Endothelial cell (in vitro differentiated cells): ENCODE results near the gene GPR171. TPM values are rescaled to one million over a fixed set of nuclear protein-coding genes. Genes with fewer than 3 reads are reported as not detected.

Source experiments
- DNase-seq: peaks from one replicate; pipeline ENCODE4 v3.0.0; 2021; ENCODE audit warnings: low spot score
- H3K27ac Mint-ChIP-seq: one replicate; pipeline ENCODE4 v1.8.0; 2021; ENCODE audit warnings: mixed read lengths, inconsistent platforms; ENCODE audit not compliant: unreplicated experiment
- H3K27me3 Mint-ChIP-seq: one replicate; pipeline ENCODE4 v1.8.0; 2021; ENCODE audit warnings: mild to moderate bottlenecking, moderate library complexity, mixed read lengths, inconsistent platforms; ENCODE audit not compliant: unreplicated experiment
- H3K36me3 Mint-ChIP-seq: one replicate; pipeline ENCODE4 v1.8.0; 2021; ENCODE audit warnings: mild to moderate bottlenecking, low read depth, mixed read lengths, inconsistent platforms; ENCODE audit not compliant: unreplicated experiment
- H3K4me1 Mint-ChIP-seq: one replicate; pipeline ENCODE4 v1.8.0; 2021; ENCODE audit warnings: mild to moderate bottlenecking, mixed read lengths, inconsistent platforms; ENCODE audit not compliant: unreplicated experiment
- H3K4me3 Mint-ChIP-seq: one replicate; pipeline ENCODE4 v1.8.0; 2021; ENCODE audit warnings: mild to moderate bottlenecking, mixed read lengths, inconsistent platforms; ENCODE audit not compliant: unreplicated experiment
- H3K9me3 Mint-ChIP-seq: one replicate; pipeline ENCODE4 v1.8.0; 2021; ENCODE audit warnings: mixed read lengths, inconsistent platforms; ENCODE audit not compliant: unreplicated experiment
- total RNA-seq: library from RNA; stranded (reverse); fragmentation: NEBNext Ultra II Directional; extraction: Animal tissue kit (Norgen Biotek cat#: 25700); gene quantifications from one replicate; pipeline ENCODE4 v1.2.1, GENCODE V29; 2021; ENCODE audit not compliant: unreplicated experiment
- TF ChIP-seq, protein P1 (sequence below): fragments of 200-600 bp; sonication (generic); IDR thresholded peaks from one replicate; pipeline ENCODE4 v1.5.0; 2021; ENCODE audit warnings: antibody characterized with exemption; ENCODE audit not compliant: unreplicated experiment

Gene GPR171
- total RNA-seq, 1 donor from 2014 or later, result not detected

- H3K27me3 Mint-ChIP-seq, result no peaks in the 10 kb centered on the region
- TF ChIP-seq, protein P1, sequence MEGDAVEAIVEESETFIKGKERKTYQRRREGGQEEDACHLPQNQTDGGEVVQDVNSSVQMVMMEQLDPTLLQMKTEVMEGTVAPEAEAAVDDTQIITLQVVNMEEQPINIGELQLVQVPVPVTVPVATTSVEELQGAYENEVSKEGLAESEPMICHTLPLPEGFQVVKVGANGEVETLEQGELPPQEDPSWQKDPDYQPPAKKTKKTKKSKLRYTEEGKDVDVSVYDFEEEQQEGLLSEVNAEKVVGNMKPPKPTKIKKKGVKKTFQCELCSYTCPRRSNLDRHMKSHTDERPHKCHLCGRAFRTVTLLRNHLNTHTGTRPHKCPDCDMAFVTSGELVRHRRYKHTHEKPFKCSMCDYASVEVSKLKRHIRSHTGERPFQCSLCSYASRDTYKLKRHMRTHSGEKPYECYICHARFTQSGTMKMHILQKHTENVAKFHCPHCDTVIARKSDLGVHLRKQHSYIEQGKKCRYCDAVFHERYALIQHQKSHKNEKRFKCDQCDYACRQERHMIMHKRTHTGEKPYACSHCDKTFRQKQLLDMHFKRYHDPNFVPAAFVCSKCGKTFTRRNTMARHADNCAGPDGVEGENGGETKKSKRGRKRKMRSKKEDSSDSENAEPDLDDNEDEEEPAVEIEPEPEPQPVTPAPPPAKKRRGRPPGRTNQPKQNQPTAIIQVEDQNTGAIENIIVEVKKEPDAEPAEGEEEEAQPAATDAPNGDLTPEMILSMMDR, result no peak
- no peaks in the 10 kb centered on the region for H3K36me3 Mint-ChIP-seq
- H3K4me3 Mint-ChIP-seq, result no peak overlapping the region
- DNase-seq, result no peak
- no peaks in the 10 kb centered on the region for H3K9me3 Mint-ChIP-seq
- peaks cover 21% of the 10 kb centered on the region for H3K4me1 Mint-ChIP-seq
- no peak overlapping the region for H3K27ac Mint-ChIP-seq
Measured at GRCh38 chr3:151213881-151214280, 10.9 kb upstream of the GPR171 start.

DNA sequence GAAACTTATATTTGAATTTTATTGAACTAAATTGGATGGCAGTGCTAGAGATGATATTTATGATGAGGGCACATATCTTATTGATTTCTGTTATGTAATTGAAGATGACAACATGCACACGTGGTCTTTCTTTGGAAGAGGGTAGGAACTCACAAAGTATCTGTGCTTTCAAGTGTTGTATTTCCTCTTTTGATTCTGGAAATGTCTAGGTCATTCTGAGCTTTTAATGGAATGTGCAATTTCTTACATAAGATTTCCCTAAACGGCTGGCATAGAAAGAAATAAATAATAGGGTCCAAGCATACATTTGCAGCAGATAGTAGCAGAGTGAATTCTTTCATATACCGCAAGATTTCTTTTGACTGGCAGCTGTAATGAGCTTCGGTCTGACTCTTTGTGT, 10.1 kb upstream of the GPR171 start:
- no peaks in the 10 kb centered on the region for H3K36me3 Mint-ChIP-seq
- H3K9me3 Mint-ChIP-seq, result no peaks in the 10 kb centered on the region
- no peak overlapping the region for H3K27ac Mint-ChIP-seq
- peaks cover 21% of the 10 kb centered on the region for H3K4me1 Mint-ChIP-seq
- no peak overlapping the region for H3K4me3 Mint-ChIP-seq
- TF ChIP-seq, protein P1, result no peak
- no peaks in the 10 kb centered on the region for H3K27me3 Mint-ChIP-seq
- DNase-seq, result no peak

DNA sequence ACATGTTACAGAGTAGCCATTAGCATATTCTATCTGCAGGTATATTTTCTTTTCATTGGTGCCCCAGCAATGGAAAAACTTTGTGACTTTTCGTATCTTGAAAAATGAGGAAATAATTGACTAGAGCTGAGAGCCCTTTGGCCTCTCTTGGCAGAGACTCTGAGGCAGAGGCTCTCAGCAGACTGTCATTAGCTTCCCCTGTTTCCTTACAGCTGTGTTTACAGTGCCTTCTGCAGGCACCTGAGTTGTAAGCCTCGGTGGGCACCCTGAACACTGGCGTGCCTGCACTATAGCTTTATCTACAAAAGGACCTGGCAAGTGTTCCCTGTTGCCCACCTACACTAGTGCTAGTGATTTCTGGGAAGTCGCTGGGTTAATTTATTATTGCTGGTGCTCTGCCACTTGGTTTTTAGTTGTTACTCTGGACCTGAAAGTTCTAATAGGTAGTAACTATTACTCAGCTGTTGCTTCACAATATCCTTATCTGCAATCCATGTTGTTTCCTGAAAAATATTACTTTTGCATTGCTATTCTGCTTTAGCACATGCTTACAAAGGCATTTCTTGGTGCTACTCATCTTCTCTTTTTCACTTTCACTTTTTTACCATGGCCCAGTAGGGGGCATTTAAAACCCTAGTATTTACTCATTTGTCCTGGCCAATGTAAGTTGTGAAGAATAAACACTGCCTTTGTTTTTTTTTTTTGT, 7.8 kb upstream of the GPR171 start:
- Mint-ChIP-seq H3K36me3 (no peaks in the 10 kb centered on the region), H3K9me3 (no peaks in the 10 kb centered on the region), H3K4me1 (peaks cover 15% of the 10 kb centered on the region), H3K27ac (no peak overlapping the region), H3K4me3 (no peak overlapping the region), H3K27me3 (no peaks in the 10 kb centered on the region)
- TF ChIP-seq, protein P1, result no peak
- DNase-seq, result no peak

- H3K9me3 Mint-ChIP-seq, result no peaks in the 10 kb centered on the region
- no peak for DNase-seq
Measured at GRCh38 chr3:151209654-151210053, 6.6 kb upstream of the GPR171 start.

GRCh38 chr3:151206201-151206600, 3.2 kb upstream of the GPR171 start:
- Mint-ChIP-seq H3K4me1 (peaks cover 3% of the 10 kb centered on the region), H3K9me3 (no peaks in the 10 kb centered on the region), H3K4me3 (no peak overlapping the region), H3K36me3 (no peaks in the 10 kb centered on the region), H3K27ac (no peak overlapping the region), H3K27me3 (no peaks in the 10 kb centered on the region)
- TF ChIP-seq, protein P1, result no peak
- no peak for DNase-seq

More at GRCh38 chr3:151209654-151210053, 6.6 kb upstream of the GPR171 start:
- Mint-ChIP-seq H3K4me1 (peaks cover 10% of the 10 kb centered on the region), H3K27me3 (no peaks in the 10 kb centered on the region), H3K27ac (no peak overlapping the region), H3K36me3 (no peaks in the 10 kb centered on the region), H3K4me3 (no peak overlapping the region)
- TF ChIP-seq, protein P1, result no peak
